ENCODE data around the gene KIRREL3. TPM values are rescaled to one million over a fixed set of nuclear protein-coding genes. Genes with fewer than 3 reads are reported as not detected.

KIRREL3 gene
- total and polyA plus RNA-seq, 4 donors = 0.02 to 0.71 (median 0.15) TPM; not detected in 1

- Histone ChIP-seq H3K36me3 (ENCODE audit: control insufficient read depth in 4 of 4, insufficient read depth in 4 of 4, low read length in 4 of 4) (no peaks in the 10 kb centered on the region), H3K4me1 (ENCODE audit: control insufficient read depth in 5 of 5, insufficient read depth in 5 of 5, low read length in 5 of 5) (no peaks in the 10 kb centered on the region), H3K27ac (ENCODE audit: low read depth in 1 of 2, low read length in 1 of 2) (no peak overlapping the region), H3K9ac (ENCODE audit: insufficient read depth in 1 of 2, low read length in 2 of 2) (no peak overlapping the region), H3K9me3 (ENCODE audit: control insufficient read depth in 4 of 4, insufficient read depth in 3 of 4, low read length in 3 of 4) (peaks cover 0 to 3% (median 0%) of the 10 kb centered on the region in 4 donors), H3K4me3 (no peak overlapping the region), H3K27me3 (ENCODE audit: control insufficient read depth in 3 of 3, insufficient read depth in 3 of 3, low read length in 2 of 3) (peaks cover 0 to 2% (median 0%) of the 10 kb centered on the region in 3 donors)
- ATAC-seq (ENCODE audit: insufficient read depth, low FRiP score) (no peak), DNase-seq (no peak)
- WGBS, 2 donors = 72 to 79% methylated on average over 5 of the region's 5 CpGs
- TF ChIP-seq CTCF (IDR thresholded peaks at IDR 0.05; ENCODE audit: control extremely low read depth, extremely low read depth) = no peak
Observed at GRCh38 chr11:126636911-126637794, 363.4 kb downstream of the KIRREL3 start.

GRCh38 chr11:126635511-126635910 is 365.1 kb downstream of the KIRREL3 start:
- no peaks in the 10 kb centered on the region for H3K36me3 ChIP-seq (ENCODE audit: control insufficient read depth in 4 of 4, insufficient read depth in 4 of 4, low read length in 4 of 4)
- no peak for DNase-seq
- WGBS, 2 donors = 79 to 86% methylated on average over 3 of the region's 3 CpGs
- H3K4me3 ChIP-seq = no peak overlapping the region
- no peak overlapping the region for H3K9ac ChIP-seq (ENCODE audit: insufficient read depth in 1 of 2, low read length in 2 of 2)
- peaks cover 0 to 2% (median 0%) of the 10 kb centered on the region in 3 donors for H3K27me3 ChIP-seq (ENCODE audit: control insufficient read depth in 3 of 3, insufficient read depth in 3 of 3, low read length in 2 of 3)
- ATAC-seq (ENCODE audit: insufficient read depth, low FRiP score) = no peak
- no peak for TF ChIP-seq CTCF (IDR thresholded peaks at IDR 0.05; ENCODE audit: control extremely low read depth, extremely low read depth)
- peaks cover 0 to 3% (median 0%) of the 10 kb centered on the region in 4 donors for H3K9me3 ChIP-seq (ENCODE audit: control insufficient read depth in 4 of 4, insufficient read depth in 3 of 4, low read length in 3 of 4)
- no peak overlapping the region for H3K27ac ChIP-seq (ENCODE audit: low read depth in 1 of 2, low read length in 1 of 2)
- H3K4me1 ChIP-seq (ENCODE audit: control insufficient read depth in 5 of 5, insufficient read depth in 5 of 5, low read length in 5 of 5) = no peaks in the 10 kb centered on the region

GRCh38 chr11:126634963-126635362 is 365.6 kb downstream of the KIRREL3 start:
- no peak overlapping the region for H3K27ac ChIP-seq (ENCODE audit: low read depth in 1 of 2, low read length in 1 of 2)
- H3K9ac ChIP-seq (ENCODE audit: insufficient read depth in 1 of 2, low read length in 2 of 2) = no peak overlapping the region
- no peaks in the 10 kb centered on the region for H3K36me3 ChIP-seq (ENCODE audit: control insufficient read depth in 4 of 4, insufficient read depth in 4 of 4, low read length in 4 of 4)
- H3K27me3 ChIP-seq (ENCODE audit: control insufficient read depth in 3 of 3, insufficient read depth in 3 of 3, low read length in 2 of 3) = peaks cover 0 to 2% (median 0%) of the 10 kb centered on the region in 3 donors
- no peak for TF ChIP-seq CTCF (IDR thresholded peaks at IDR 0.05; ENCODE audit: control extremely low read depth, extremely low read depth)
- H3K9me3 ChIP-seq (ENCODE audit: control insufficient read depth in 4 of 4, insufficient read depth in 3 of 4, low read length in 3 of 4) = peaks cover 0 to 3% (median 0%) of the 10 kb centered on the region in 4 donors
- no peak overlapping the region for H3K4me3 ChIP-seq
- H3K4me1 ChIP-seq (ENCODE audit: control insufficient read depth in 5 of 5, insufficient read depth in 5 of 5, low read length in 5 of 5) = no peaks in the 10 kb centered on the region
- no peak for DNase-seq
- WGBS, 2 donors = 71 to 75% methylated on average over 2 of the region's 2 CpGs
- no peak for ATAC-seq (ENCODE audit: insufficient read depth, low FRiP score)
